LNCaP clone FGC (cell line): ENCODE results near the gene CD7.

Experiments
- DNase-seq: peaks from one replicate; pipeline ENCODE4 v3.0.0-alpha.2; 2011; ENCODE audit warnings: low read depth
- H3K4me3 ChIP-seq: 2 replicates; pipeline ENCODE4 v1.5.1; 2011; ENCODE audit warnings: mild to moderate bottlenecking, low read depth, low read length, control low read depth
- CTCF ChIP-seq: IDR thresholded peaks from 2 replicates; pipeline ENCODE4 v1.5.1; 2012; ENCODE audit warnings: mild to moderate bottlenecking; ENCODE audit not compliant: control insufficient read depth, insufficient read depth; ENCODE audit errors: extremely low read depth

Gene CD7

GRCh38 chr17:82292251-82293154 is 24.9 kb downstream of the CD7 start:
- H3K4me3 ChIP-seq, result peak overlapping the region; percentile 81
- peak; percentile 96 for DNase-seq
- TF ChIP-seq CTCF, result no peak

- no peak for DNase-seq
- TF ChIP-seq CTCF, result no peak
- H3K4me3 ChIP-seq, result peak overlapping the region; percentile 81
Measured at GRCh38 chr17:82291582-82292250, 25.7 kb downstream of the CD7 start.

- 0 out of 2 replicates have a peak overlapping the region, but pooled peaks have one; percentile 6 for H3K4me3 ChIP-seq
- no peak for TF ChIP-seq CTCF
- DNase-seq, result peak; percentile 100
Measured at GRCh38 chr17:82287868-82288801, 29.3 kb downstream of the CD7 start.

GRCh38 chr17:82287013-82287867 is 30.2 kb downstream of the CD7 start:
- H3K4me3 ChIP-seq, result no peak overlapping the region
- DNase-seq, result no peak
- TF ChIP-seq CTCF, result no peak

GRCh38 chr17:82285141-82285540 is 32.3 kb downstream of the CD7 start:
- TF ChIP-seq CTCF, result no peak
- H3K4me3 ChIP-seq, result no peak overlapping the region
- no peak for DNase-seq
